Adrenal gland (tissue), 12 donors: ENCODE results near the gene IL18RAP. TPM values are rescaled to one million over a fixed set of nuclear protein-coding genes. Genes with fewer than 3 reads are reported as not detected.

Experiments
- DNase-seq, 7 donors: peaks; one replicate each; pipeline ENCODE4 v3.0.0-alpha.2; 2019 to 2020
- H3K27ac ChIP-seq, 5 donors: fragments of 200-600 bp; sonication (generic) in 4 of 5; 1 replicate in 3 of 5; 2 replicates in 2 of 5; pipeline versions ENCODE4 v1.5.1 to v1.8.0; 2016 to 2020; ENCODE audit warnings: mild to moderate bottlenecking in 1 of 5
- H3K27me3 ChIP-seq: fragments of 200-600 bp; 2 replicates; pipeline ENCODE4 v1.8.0; 2021
- H3K36me3 ChIP-seq, 2 donors: fragments of 200-600 bp; replicated peaks in 1 of 2; 1 replicate in 1 of 2; 2 replicates in 1 of 2; pipeline versions ENCODE4 v1.5.1 to v1.8.0; 2018 to 2022
- H3K4me1 ChIP-seq, 2 donors: fragments of 200-600 bp; replicated peaks in 1 of 2; 1 replicate in 1 of 2; 2 replicates in 1 of 2; pipeline versions ENCODE4 v1.5.1 to v1.8.0; 2018 to 2021
- H3K4me3 ChIP-seq, 4 donors: fragments of 200-600 bp; sonication (generic) in 3 of 4; one replicate each; pipeline ENCODE4 v1.5.1; 2016 to 2018
- H3K9me3 ChIP-seq, 3 donors: fragments of 200-600 bp; sonication (generic) in 1 of 3; replicated peaks in 1 of 3; 1 replicate in 2 of 3; 2 replicates in 1 of 3; pipeline versions ENCODE4 v1.5.1 to v1.8.0; 2016 to 2021
- CTCF ChIP-seq, 6 experiments: fragments of 450-650 bp in 4 of 6; fragments of 200-600 bp in 2 of 6; sonication (generic) in 1 of 6; IDR thresholded peaks; 1 replicate in 5 of 6; 2 replicates in 1 of 6; pipeline versions ENCODE4 v1.5.1 to v1.8.0; 2016 to 2021; ENCODE audit warnings: antibody characterized with exemption in 6 of 6, mild to moderate bottlenecking in 2 of 6, moderate library complexity in 1 of 6
- POLR2A ChIP-seq, 2 donors: fragments of 450-650 bp; IDR thresholded peaks; one replicate each; pipeline ENCODE4 v1.6.1; 2017; ENCODE audit warnings: antibody characterized with exemption in 2 of 2, mild to moderate bottlenecking in 2 of 2, moderate library complexity in 1 of 2
- WGBS, 4 donors: extraction: QIAGEN DNeasy Blood & Tissue Kit in 2 of 4; methylation state at CpG; one replicate each; pipeline versions ENCODE4 v1.1.5 to v1.1.7; 2013 to 2017; 5-methylcytosine and 5-hydroxymethylcytosine counted together
- intact Hi-C, 2 donors: fragments of 100-400 bp; cut with DNase I; formaldehyde crosslinking; loops; one replicate each; pipeline versions ENCODE4 v1.14.1 to v1.15.0; 2022 to 2023
- polyA plus RNA-seq, 3 donors: library from polyadenylated mRNA; stranded (reverse); fragments of 200-250 nt in 2 of 3; fragments of 350-450 nt in 1 of 3; fragmentation: Illumina TruSeq in 1 of 3; extraction: RNeasy Lipid Tissue Mini Kit (QIAGEN cat#74804) in 1 of 3; gene quantifications; one replicate each; pipeline ENCODE4 v1.2.3, GENCODE V29; 2013 to 2014
- total RNA-seq, 9 donors: library from RNA; depleted of rRNA in 4 of 9; stranded (reverse); fragments of >200 nt in 4 of 9; fragments of 120-200 nt in 1 of 9; fragmentation: NEBNext Ultra II Directional in 1 of 9; extraction: Animal tissue kit (Norgen Biotek cat#: 25700) in 1 of 9; gene quantifications; one replicate each; pipeline versions ENCODE4 v1.1.0 to v1.2.4, GENCODE V29; 2013 to 2023
- donor health status: healthy with polysubstance abuse.
- donor health status: Bipolar disorder and iron deficiency.
- donor health status: DM: yes; HTN: yes; CAD: no.
- donor health status: DM: no; HTN: no; CAD: no.
- donor health status: DM: no; HTN: no; CAD: no.
- donor health status: DM: yes; HTN: yes; CAD: no.

The IL18RAP gene
- total and polyA plus RNA-seq, 12 donors = 0.14 to 1.4 (median 0.29) TPM; not detected in 1

- TF ChIP-seq CTCF (IDR thresholded peaks at IDR 0.05) (no peak), POLR2A (IDR thresholded peaks at IDR 0.05) (no peak)
- 73 to 87% (median 78%) methylated on average over 2 of the region's 2 CpGs for WGBS, 4 donors
- H3K4me3 ChIP-seq = no peak overlapping the region
- no peaks in the 10 kb centered on the region for H3K4me1 ChIP-seq
- H3K9me3 ChIP-seq = no peaks in the 10 kb centered on the region
- H3K36me3 ChIP-seq = no peaks in the 10 kb centered on the region
- intact Hi-C loops = no loop called here
- no peak for DNase-seq
- H3K27ac ChIP-seq = no peak overlapping the region
- no peaks in the 10 kb centered on the region for H3K27me3 ChIP-seq
Measured at GRCh38 chr2:102434655-102435381, 11.9 kb downstream of the IL18RAP start.

- intact Hi-C loops = no loop called here
- TF ChIP-seq CTCF (IDR thresholded peaks at IDR 0.05) = no peak
- no peak for TF ChIP-seq POLR2A (IDR thresholded peaks at IDR 0.05)
Measured at GRCh38 chr2:102435741-102436140, 12.8 kb downstream of the IL18RAP start.

GRCh38 chr2:102436323-102436722 lies 13.4 kb downstream of the IL18RAP start:
- intact Hi-C loops = no loop called here
- no peak overlapping the region for H3K4me3 ChIP-seq
- DNase-seq = peak in 1 of 7 donors; percentile 17

More at GRCh38 chr2:102435741-102436140, 12.8 kb downstream of the IL18RAP start:
- Histone ChIP-seq H3K4me1 (no peaks in the 10 kb centered on the region), H3K4me3 (no peak overlapping the region), H3K27me3 (no peaks in the 10 kb centered on the region), H3K27ac (no peak overlapping the region), H3K36me3 (no peaks in the 10 kb centered on the region), H3K9me3 (no peaks in the 10 kb centered on the region)
- 64 to 87% (median 73%) methylated on average over 2 of the region's 2 CpGs for WGBS, 4 donors
- DNase-seq = no peak

GRCh38 chr2:102437122-102437521 lies 14.2 kb downstream of the IL18RAP start:
- intact Hi-C loops = no loop called here
- H3K27me3 ChIP-seq = no peaks in the 10 kb centered on the region
- no peak for DNase-seq
- no peak for TF ChIP-seq CTCF (IDR thresholded peaks at IDR 0.05)
- TF ChIP-seq POLR2A (IDR thresholded peaks at IDR 0.05) = no peak
- H3K4me3 ChIP-seq = no peak overlapping the region
- H3K27ac ChIP-seq = no peak overlapping the region
- no peaks in the 10 kb centered on the region for H3K9me3 ChIP-seq
- no peaks in the 10 kb centered on the region for H3K4me1 ChIP-seq
- WGBS, 4 donors = 78 to 88% (median 84%) methylated on average over 4 of the region's 4 CpGs
- no peaks in the 10 kb centered on the region for H3K36me3 ChIP-seq

More at GRCh38 chr2:102436323-102436722, 13.4 kb downstream of the IL18RAP start:
- H3K9me3 ChIP-seq = no peaks in the 10 kb centered on the region
- H3K36me3 ChIP-seq = no peaks in the 10 kb centered on the region
- H3K27ac ChIP-seq = no peak overlapping the region
- no peaks in the 10 kb centered on the region for H3K4me1 ChIP-seq
- WGBS, 4 donors = 22 to 26% (median 24%) methylated on average over 3 of the region's 3 CpGs
- H3K27me3 ChIP-seq = no peaks in the 10 kb centered on the region
- TF ChIP-seq POLR2A (IDR thresholded peaks at IDR 0.05) (no peak), CTCF (IDR thresholded peaks at IDR 0.05) (no peak)
